HEK293 (cell line): ENCODE results near the gene MAP7D1.

Source experiments
- CTCF ChIP-seq: fragments of 450-650 bp; formaldehyde crosslinking; IDR thresholded peaks from 2 replicates; pipeline ENCODE4 v1.5.1; 2016; ENCODE audit warnings: missing biosample characterization, missing genetic modification characterization
- REST ChIP-seq: fragments of 450-650 bp; formaldehyde crosslinking; IDR thresholded peaks from 2 replicates; pipeline ENCODE4 v1.5.1; 2016; ENCODE audit warnings: missing biosample characterization, missing genetic modification characterization
- ZNF16 ChIP-seq: fragments of 450-650 bp; formaldehyde crosslinking; IDR thresholded peaks from 2 replicates; pipeline ENCODE4 v1.5.1; 2016; ENCODE audit warnings: low read depth, missing biosample characterization, missing genetic modification characterization
- ZNF558 ChIP-seq: fragments of 450-650 bp; formaldehyde crosslinking; IDR thresholded peaks from 2 replicates; pipeline ENCODE4 v1.5.1; 2016; ENCODE audit warnings: missing biosample characterization, missing genetic modification characterization

- TF ChIP-seq ZNF16 (no peak), CTCF (no peak), REST (tag by site-specific recombination) (no peak), ZNF558 (no peak)
Measured at GRCh38 chr1:36175137-36176095, 19.5 kb downstream of the MAP7D1 start.
